NCI-H748 (cell line): ENCODE measurements around the gene ARRDC5.
A peak's percentile ranks its signal among the peaks of the same experiment; 100 is the strongest.
"Not testable (repeated sequence)": the region's sequence is repeated elsewhere in the genome, so short reads cannot be mapped to it uniquely, and the experiment has no call there.

Source experiments
- DNase-seq: peaks from one replicate; lab custom pipeline; 2025; ENCODE audit not compliant: unreplicated experiment; lab: John Stamatoyannopoulos, UW

Gene ARRDC5

GRCh38 chr19:4871711-4872110 lies 31.0 kb downstream of the ARRDC5 start:
- no peak for DNase-seq

GRCh38 chr19:4870025-4870700 lies 32.5 kb downstream of the ARRDC5 start:
- DNase-seq, result no peak

GRCh38 chr19:4868286-4868834 lies 34.3 kb downstream of the ARRDC5 start:
- no peak for DNase-seq

GRCh38 chr19:4867534-4868285 lies 35.0 kb downstream of the ARRDC5 start, which contains the start of gene PLIN3:
PLIN3 (minus strand) TSS chr19:4867667; CDS start chr19:4861394, 6,273 bp downstream.
- peak; percentile 26 for DNase-seq

- DNase-seq, result no peak
Measured at GRCh38 chr19:4866595-4867424, 35.9 kb downstream of the ARRDC5 start.

- peak; percentile 68 for DNase-seq
Measured at GRCh38 chr19:4861147-4861546, 41.5 kb downstream of the ARRDC5 start.

GRCh38 chr19:4859697-4860096 lies 43.0 kb downstream of the ARRDC5 start:
- no peak for DNase-seq

GRCh38 chr19:4856468-4856867 lies 46.2 kb downstream of the ARRDC5 start:
- not testable (repeated sequence) for DNase-seq

GRCh38 chr19:4853506-4853905 lies 49.2 kb downstream of the ARRDC5 start:
- DNase-seq, result not testable (repeated sequence)

- no peak for DNase-seq
Measured at GRCh38 chr19:4852484-4852883, 50.2 kb downstream of the ARRDC5 start.

- peak; percentile 48 for DNase-seq
Measured at GRCh38 chr19:4851551-4852290, 51.0 kb downstream of the ARRDC5 start.

GRCh38 chr19:4849019-4849418 lies 53.7 kb downstream of the ARRDC5 start:
- DNase-seq, result no peak

- no peak for DNase-seq
Measured at GRCh38 chr19:4847190-4847973, 55.3 kb downstream of the ARRDC5 start.

GRCh38 chr19:4845975-4846374 lies 56.7 kb downstream of the ARRDC5 start:
- not testable (repeated sequence) for DNase-seq

GRCh38 chr19:4844348-4845179 lies 58.1 kb downstream of the ARRDC5 start:
- DNase-seq, result no peak

- no peak for DNase-seq
Measured at GRCh38 chr19:4843647-4843965, 59.1 kb downstream of the ARRDC5 start.
